ENCODE measurements around the gene LRWD1. TPM values are rescaled to one million over a fixed set of nuclear protein-coding genes. Genes with fewer than 3 reads are reported as not detected.
"Not testable (repeated sequence)": the region's sequence is repeated elsewhere in the genome, so short reads cannot be mapped to it uniquely, and the experiment has no call there.

LRWD1 gene
- total RNA-seq, 1 donor: 18.6 TPM

DNA sequence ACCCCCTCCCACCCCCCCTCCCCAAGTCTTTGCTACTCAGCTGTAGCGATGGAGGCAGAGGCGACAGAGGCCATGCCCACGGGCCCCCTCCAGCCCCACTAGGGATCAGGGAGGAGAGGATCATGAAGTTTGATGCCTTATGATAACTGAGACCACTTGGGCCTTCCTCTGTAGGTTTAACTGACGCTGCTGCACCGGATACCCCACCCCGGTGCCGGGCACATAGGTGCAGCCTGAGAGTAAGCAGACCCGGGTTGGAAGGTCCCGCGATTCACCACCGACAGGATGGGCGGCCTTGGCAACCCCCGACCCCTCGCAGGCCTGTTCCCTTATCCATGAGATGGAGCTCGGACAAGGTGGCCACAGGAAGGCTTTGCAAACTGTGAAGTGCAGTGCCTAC, 29.2 kb downstream of the LRWD1 start:
- not testable (repeated sequence) for H3K4me3 ChIP-seq (ENCODE audit: low read depth, low read length)

DNA sequence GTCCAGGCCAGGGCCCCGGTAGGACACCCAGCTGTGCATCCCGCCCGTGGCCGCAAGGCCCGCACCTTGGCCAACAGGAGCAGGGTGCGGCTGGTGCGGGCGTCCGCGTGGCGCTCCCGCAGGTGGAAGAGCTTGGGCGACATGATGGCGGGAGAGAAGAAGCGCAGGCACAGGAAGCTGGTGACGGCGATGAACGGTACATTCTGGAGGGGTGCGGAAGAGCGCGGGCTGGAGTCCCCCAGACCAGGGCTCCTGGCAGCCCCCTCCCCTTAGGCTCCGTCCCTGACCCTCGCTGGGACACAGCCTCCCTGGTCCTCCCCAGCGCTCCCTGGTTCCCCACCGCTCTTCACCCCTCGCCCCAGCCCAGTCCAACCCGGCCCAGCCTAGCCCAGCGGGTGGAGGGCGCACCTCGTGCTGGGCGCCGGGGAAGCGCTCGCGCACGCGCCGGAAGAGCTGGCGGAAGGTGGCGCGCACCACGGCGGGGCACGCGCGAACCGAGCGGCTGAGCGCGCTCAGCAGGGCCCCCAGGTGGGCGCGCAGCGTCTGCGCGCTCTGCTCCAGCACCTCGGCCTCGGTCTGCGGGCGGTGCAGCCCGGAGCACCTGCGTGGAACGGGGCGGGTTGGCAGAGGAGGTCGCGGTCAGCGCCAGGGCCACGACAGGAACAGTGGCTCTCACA, 29.8 kb downstream of the LRWD1 start:
- DNase-seq (ENCODE audit: low read depth); H3K4me3 ChIP-seq (ENCODE audit: low read depth, low read length): not testable (repeated sequence)

More for the DNA sequence above, 29.2 kb downstream of the LRWD1 start:
- DNase-seq (ENCODE audit: low read depth): not testable (repeated sequence)

DNA sequence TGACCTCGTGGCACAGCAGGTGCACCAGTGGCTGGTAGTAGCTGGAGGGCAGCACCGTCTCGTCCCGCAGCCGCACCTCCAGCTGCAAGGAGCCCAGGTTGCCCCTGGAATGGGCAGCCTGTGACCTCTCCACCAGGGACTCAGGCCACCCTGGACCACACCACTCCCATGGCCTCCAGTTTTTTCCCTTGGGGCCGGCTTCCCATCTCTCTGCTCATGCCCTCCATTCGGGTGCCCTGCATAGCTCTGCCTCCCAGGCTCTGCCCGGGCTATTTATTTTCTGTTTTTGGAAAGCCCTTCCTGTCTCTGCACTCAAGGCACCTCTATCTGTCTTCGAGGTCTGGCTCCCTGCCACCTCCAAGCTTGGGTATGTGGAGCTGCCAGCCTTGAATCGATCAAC, 32.1 kb downstream of the LRWD1 start:
- DNase-seq (ENCODE audit: low read depth); H3K4me3 ChIP-seq (ENCODE audit: low read depth, low read length): not testable (repeated sequence)

DNA sequence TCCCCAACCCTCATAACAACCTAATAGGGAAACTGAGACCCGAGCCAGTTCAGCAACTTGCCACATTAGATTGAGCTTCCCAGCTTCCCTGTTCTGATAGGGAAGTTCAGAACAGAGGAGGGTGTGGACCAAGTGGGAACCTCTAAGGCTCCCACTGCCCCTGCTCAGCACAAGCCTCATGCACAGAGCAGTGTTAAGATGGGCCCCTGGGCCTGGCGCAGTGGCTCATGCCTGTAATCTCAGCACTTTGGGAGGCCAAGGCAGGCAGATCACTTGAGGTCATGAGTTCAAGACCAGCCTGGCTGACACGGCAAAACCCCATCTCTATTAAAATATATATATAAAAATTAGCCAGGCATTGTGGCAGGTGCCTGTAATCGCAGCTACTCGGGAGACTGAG, 32.5 kb downstream of the LRWD1 start:
- H3K4me3 ChIP-seq (ENCODE audit: low read depth, low read length); DNase-seq (ENCODE audit: low read depth): not testable (repeated sequence)

DNA sequence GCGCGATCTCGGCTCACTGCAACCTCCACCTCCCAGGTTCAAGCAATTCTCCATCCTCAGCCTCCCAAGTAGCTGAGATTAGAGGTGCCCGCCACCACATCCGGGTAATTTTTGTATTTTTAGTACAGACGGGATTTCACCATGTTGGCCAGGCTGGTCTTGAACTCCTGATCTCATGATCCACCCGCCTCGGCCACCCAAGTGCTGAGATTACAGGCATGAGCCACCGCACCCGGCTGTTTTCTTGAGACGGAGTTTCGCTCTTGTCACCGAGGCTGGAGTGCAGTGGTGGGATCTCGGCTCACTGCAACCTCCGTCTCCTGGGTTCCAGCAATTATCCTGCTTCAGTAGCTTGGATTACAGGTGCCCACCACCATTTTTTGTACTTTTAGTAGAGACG, 33.5 kb downstream of the LRWD1 start:
- not testable (repeated sequence) for DNase-seq (ENCODE audit: low read depth); H3K4me3 ChIP-seq (ENCODE audit: low read depth, low read length)

DNA sequence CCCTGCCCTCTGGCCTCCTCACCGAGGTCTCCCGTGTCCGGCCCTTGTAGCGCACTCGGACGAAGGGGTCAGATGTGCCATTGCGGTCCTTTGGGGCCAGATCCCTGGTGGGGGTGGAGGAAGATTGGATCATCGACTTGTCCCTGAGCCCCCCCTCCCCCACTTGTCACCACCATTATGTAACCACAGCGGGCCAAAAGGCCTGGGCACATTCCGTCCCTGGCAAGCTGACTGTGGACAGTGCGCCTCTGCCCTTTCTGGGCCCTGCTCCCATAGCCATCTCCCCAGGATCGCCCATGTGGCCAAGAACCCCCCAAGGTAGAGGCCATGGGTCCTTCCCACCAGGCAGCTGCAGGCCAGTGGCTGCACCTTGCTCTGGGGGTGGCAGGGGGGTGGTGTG, 38.4 kb downstream of the LRWD1 start:
- DNase-seq (ENCODE audit: low read depth); H3K4me3 ChIP-seq (ENCODE audit: low read depth, low read length): not testable (repeated sequence)

- not testable (repeated sequence) for DNase-seq (ENCODE audit: low read depth); H3K4me3 ChIP-seq (ENCODE audit: low read depth, low read length)
These were observed 40.8 kb downstream of the LRWD1 start for GRCh38 chr7:102505298-102506185.

- not testable (repeated sequence) for DNase-seq (ENCODE audit: low read depth); H3K4me3 ChIP-seq (ENCODE audit: low read depth, low read length)
These were observed 42.8 kb downstream of the LRWD1 start for GRCh38 chr7:102507410-102508088.

DNA sequence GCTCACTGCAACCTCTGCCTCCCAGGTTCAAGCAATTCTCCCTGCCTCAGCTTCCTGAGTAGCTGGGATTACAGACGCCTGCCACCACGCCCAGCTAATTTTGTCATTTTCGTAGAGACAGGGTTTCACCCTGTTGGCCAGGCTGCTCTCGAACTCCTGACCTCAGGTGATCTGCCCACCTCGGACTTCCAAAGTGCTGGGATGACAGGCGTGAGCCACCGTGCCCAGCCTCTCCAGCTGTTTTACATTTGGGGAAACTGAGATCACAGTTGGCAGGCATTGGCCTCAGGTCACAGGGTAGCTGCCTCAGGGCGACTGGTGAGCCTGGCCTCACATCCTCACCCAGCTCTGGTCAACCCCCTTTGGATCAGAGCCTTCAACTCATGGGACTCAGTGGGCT, 45.8 kb downstream of the LRWD1 start:
- DNase-seq (ENCODE audit: low read depth); H3K4me3 ChIP-seq (ENCODE audit: low read depth, low read length): not testable (repeated sequence)

GRCh38 chr7:102511860-102512522, 47.2 kb downstream of the LRWD1 start:
- not testable (repeated sequence) for H3K4me3 ChIP-seq (ENCODE audit: low read depth, low read length); DNase-seq (ENCODE audit: low read depth)

DNA sequence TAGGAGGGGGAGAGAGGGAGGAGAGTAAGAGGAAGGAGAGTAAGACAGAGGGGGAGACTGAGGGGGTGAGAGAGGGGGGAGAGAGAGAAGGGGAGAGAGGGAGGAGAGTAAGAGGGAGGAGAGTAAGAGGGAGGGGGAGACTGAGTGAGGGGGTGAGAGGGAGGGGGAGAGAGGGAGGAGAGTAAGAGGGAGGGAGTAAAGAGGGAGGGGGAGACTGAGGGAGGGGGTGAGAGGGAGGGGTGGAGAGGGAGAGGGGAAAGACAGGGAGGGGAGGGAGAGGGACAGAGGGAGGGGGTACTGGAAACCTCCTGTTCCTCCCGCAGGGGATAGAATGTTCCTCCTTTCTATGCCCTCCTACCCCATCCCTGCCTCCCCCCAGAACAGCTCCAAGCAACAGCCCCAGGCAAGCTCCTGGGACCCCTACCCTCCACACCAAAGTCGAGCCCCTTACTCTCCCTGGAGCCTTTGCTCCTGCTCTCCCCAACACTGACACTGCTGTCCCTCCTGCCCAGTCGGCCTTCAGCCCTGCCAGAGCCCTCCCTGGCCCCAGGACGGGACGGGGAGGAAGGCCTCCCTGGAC, 47.9 kb downstream of the LRWD1 start:
- peak; percentile 92 for DNase-seq (ENCODE audit: low read depth)
- peak overlapping the region; percentile 57 for H3K4me3 ChIP-seq (ENCODE audit: low read depth, low read length)

DNA sequence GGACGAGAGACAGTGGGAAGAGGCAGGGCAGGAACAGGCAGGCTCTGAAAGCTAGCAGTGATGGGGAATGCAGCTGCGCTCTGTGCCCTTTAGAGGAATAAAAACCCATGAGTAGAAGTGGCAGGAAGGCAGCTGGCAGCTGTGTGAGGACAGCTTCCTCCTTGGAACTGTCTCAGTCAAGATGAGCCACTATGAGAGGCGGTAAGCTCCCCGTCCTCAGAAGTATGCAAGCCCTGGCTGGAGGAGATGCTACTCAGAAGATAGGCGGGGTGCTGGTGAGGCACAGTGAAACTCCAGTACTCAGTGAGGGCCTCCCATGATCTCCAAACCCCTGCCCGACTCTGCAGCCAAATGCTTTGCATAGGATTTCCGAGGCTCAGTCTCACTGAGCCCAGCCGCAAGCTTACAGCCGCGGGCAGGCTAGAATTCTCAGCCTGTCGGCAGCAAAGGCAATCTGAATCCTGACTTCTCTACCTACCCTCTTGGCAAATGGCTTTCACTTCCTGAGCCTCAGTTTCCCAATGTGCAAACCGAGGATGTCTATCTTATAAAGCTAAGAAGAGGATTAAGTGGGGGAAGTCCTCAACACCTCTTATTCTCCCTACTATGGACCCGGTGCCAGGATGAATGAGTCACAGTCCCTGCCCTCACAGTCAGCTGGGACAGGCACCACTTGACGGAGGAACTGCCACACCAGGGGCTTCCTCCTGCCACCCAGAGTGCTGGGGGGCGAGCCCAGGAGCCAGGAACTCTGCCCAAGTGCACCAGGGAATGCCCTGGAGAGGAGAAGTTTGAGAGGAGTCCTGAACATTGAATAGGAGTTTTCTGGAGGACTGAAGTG, 50.3 kb downstream of the LRWD1 start:
- not testable (repeated sequence) for H3K4me3 ChIP-seq (ENCODE audit: low read depth, low read length); DNase-seq (ENCODE audit: low read depth)

DNA sequence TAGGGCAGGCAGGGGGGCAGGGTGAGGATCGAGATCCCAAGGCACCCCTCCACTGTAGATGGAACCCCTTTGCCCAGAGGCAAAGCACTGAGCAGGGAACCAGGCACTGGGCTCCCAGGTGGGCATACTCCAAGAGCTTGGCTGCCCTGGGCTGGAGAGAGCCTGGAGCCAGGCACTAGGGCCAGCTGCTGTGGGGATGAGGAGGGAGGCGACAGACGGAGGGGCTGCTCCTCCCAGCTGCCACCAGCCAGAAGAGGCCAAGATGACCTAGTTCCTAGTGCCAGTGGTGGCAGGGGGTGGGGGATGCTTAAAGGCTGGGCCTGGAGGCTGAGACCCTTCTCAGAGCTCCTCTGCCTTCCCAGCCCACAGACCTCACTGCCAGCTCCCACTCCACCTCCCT, 51.1 kb downstream of the LRWD1 start:
- H3K4me3 ChIP-seq (ENCODE audit: low read depth, low read length); DNase-seq (ENCODE audit: low read depth): not testable (repeated sequence)

GRCh38 chr7:102516951-102517350, 52.2 kb downstream of the LRWD1 start:
- DNase-seq (ENCODE audit: low read depth); H3K4me3 ChIP-seq (ENCODE audit: low read depth, low read length): not testable (repeated sequence)

GRCh38 chr7:102517550-102518147, 52.9 kb downstream of the LRWD1 start, which contains the start of gene RASA4B:
TSS of gene RASA4B (minus strand) at chr7:102517777. CDS start at chr7:102517710, 67 bp downstream.
- DNase-seq (ENCODE audit: low read depth): not testable (repeated sequence)
- H3K4me3 ChIP-seq (ENCODE audit: low read depth, low read length): peak within 1 kb of the TSS; percentile 59

DNA sequence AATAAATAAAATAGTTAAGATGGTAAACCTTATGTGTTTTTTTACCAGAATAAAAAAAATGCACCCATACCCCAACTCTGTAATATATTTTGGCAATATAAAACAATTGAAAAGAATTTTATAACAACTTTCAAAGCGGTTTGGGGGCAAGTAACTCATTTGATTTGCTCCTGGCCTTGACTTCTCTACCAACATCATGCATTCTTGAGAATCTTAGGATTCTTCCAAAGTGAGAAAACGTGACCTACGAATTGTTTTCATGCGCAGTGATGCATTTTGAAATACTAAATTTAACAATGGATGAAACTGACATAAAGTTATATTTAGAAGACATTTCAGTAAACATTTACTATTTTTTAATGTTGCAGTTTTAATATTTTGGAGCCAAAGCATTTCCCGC, 56.0 kb downstream of the LRWD1 start:
- H3K4me3 ChIP-seq (ENCODE audit: low read depth, low read length); DNase-seq (ENCODE audit: low read depth): not testable (repeated sequence)
